ENCODE data around the gene SLC6A13. TPM values are rescaled to one million over a fixed set of nuclear protein-coding genes. Genes with fewer than 3 reads are reported as not detected.

The SLC6A13 gene
- total RNA-seq, 4 donors from 2014 or later, result 0.46 to 1.2 TPM; not detected in 2

GRCh38 chr12:226401-226800 lies 36.2 kb downstream of the SLC6A13 start:
- no peak overlapping the region for H3K27ac ChIP-seq
- peak in 1 of 2 donors; percentile 8 for DNase-seq
- H3K27me3 ChIP-seq, result no peaks in the 10 kb centered on the region
- H3K9me3 ChIP-seq, result no peaks in the 10 kb centered on the region
- H3K36me3 ChIP-seq, result no peaks in the 10 kb centered on the region
- no peaks in the 10 kb centered on the region for H3K4me1 ChIP-seq
- H3K4me3 ChIP-seq, result no peak overlapping the region
- intact Hi-C loops (cut with DNase I; ENCODE audit: low total_unique reads), result no loop called here
- no peak for TF ChIP-seq CTCF (IDR thresholded peaks at IDR 0.05)

- Histone ChIP-seq H3K36me3 (no peaks in the 10 kb centered on the region), H3K9me3 (no peaks in the 10 kb centered on the region), H3K4me3 (no peak overlapping the region), H3K4me1 (no peaks in the 10 kb centered on the region), H3K27me3 (no peaks in the 10 kb centered on the region), H3K27ac (no peak overlapping the region)
- DNase-seq, result no peak
- intact Hi-C loops (cut with DNase I; ENCODE audit: low total_unique reads), result no loop called here
- TF ChIP-seq CTCF (IDR thresholded peaks at IDR 0.05), result no peak
- no peak for TF ChIP-seq POLR2A (IDR thresholded peaks at IDR 0.05)
Measured at GRCh38 chr12:225012-225411, 37.6 kb downstream of the SLC6A13 start.

DNA sequence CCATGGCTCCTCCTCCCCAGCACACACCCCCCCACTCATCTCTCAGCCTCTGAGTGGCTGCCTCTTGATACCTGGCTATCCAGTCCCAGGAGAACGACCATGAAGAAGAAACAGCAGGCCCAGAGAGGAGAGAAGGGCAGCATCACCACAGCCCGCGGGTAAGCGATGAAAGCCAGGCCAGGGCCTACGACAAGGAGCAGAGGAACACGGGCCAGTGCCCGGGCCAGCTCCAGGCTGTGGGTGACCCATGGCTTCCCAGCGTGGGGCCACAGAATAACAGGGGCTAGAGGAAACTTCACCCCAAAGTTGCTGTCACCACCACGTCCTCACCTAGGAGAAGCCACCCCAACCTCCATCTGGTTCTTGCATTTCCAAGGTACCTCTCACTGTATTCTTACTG lies 38.3 kb downstream of the SLC6A13 start:
- Histone ChIP-seq H3K4me3 (no peak overlapping the region), H3K27ac (no peak overlapping the region), H3K9me3 (no peaks in the 10 kb centered on the region), H3K4me1 (no peaks in the 10 kb centered on the region), H3K27me3 (no peaks in the 10 kb centered on the region), H3K36me3 (no peaks in the 10 kb centered on the region)
- TF ChIP-seq CTCF (IDR thresholded peaks at IDR 0.05), result no peak
- TF ChIP-seq POLR2A (IDR thresholded peaks at IDR 0.05), result no peak
- intact Hi-C loops (cut with DNase I; ENCODE audit: low total_unique reads), result no loop called here
- DNase-seq, result no peak

DNA sequence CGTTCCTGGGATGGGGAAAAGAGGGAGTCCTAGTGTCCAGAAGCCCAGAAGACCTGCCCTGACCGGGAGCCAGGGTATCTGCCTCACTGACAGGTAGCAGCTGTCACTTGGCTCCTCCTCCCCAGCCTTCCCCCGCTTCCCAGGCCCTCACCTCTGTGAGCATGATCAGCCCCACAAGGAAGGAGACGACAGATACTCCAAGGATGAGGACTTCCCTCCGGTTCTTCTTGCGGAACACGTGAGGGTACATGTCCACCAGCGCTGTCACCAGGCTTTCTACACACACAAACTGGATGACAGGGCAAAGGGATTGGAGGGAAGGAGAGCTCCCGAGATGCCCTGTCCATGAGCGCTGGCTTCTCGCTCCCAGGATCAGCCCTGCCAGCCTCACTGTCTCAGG lies 38.8 kb downstream of the SLC6A13 start:
- Histone ChIP-seq H3K27ac (no peak overlapping the region), H3K9me3 (no peaks in the 10 kb centered on the region), H3K36me3 (no peaks in the 10 kb centered on the region), H3K4me3 (no peak overlapping the region), H3K4me1 (no peaks in the 10 kb centered on the region), H3K27me3 (no peaks in the 10 kb centered on the region)
- no peak for DNase-seq
- no peak for TF ChIP-seq POLR2A (IDR thresholded peaks at IDR 0.05)
- no peak for TF ChIP-seq CTCF (IDR thresholded peaks at IDR 0.05)
- intact Hi-C loops (cut with DNase I; ENCODE audit: low total_unique reads), result no loop called here

GRCh38 chr12:221736-222135 lies 40.9 kb downstream of the SLC6A13 start:
- Histone ChIP-seq H3K36me3 (no peaks in the 10 kb centered on the region), H3K27ac (no peak overlapping the region), H3K27me3 (no peaks in the 10 kb centered on the region), H3K4me1 (no peaks in the 10 kb centered on the region), H3K9me3 (no peaks in the 10 kb centered on the region), H3K4me3 (no peak overlapping the region)
- no peak for TF ChIP-seq POLR2A (IDR thresholded peaks at IDR 0.05)
- no peak for TF ChIP-seq CTCF (IDR thresholded peaks at IDR 0.05)
- intact Hi-C loops (cut with DNase I; ENCODE audit: low total_unique reads), result no loop called here
- DNase-seq, result no peak

Measured in uterus (tissue), 4 donors.